Thoracic aorta (tissue), 2 donors: ENCODE measurements around the gene IQSEC1. TPM values are rescaled to one million over a fixed set of nuclear protein-coding genes. Genes with fewer than 3 reads are reported as not detected.

Experiments used
- ATAC-seq: fragments of 150-250 bp; one replicate; pipeline ENCODE4 v1.8.0; 2017; ENCODE audit warnings: low read depth; ENCODE audit not compliant: insufficient number of reproducible peaks, low FRiP score
- DNase-seq: peaks from one replicate; pipeline ENCODE4 v3.0.0-alpha.2; 2020; ENCODE audit warnings: low spot score
- H3K27ac ChIP-seq, 2 donors: fragments of 200-600 bp; sonication (generic); 1 replicate in 1 of 2; 2 replicates in 1 of 2; pipeline ENCODE4 v1.5.1; 2016; ENCODE audit warnings: mild to moderate bottlenecking in 2 of 2, moderate library complexity in 2 of 2
- H3K27me3 ChIP-seq: fragments of 200-600 bp; sonication (generic); replicated peaks from 2 replicates; pipeline ENCODE4 v1.6.0; 2016; ENCODE audit warnings: mild to moderate bottlenecking; ENCODE audit not compliant: insufficient read depth
- H3K36me3 ChIP-seq: fragments of 200-600 bp; sonication (generic); one replicate; pipeline ENCODE4 v1.5.1; 2016
- H3K4me1 ChIP-seq, 2 donors: fragments of 200-600 bp; sonication (generic); 1 replicate in 1 of 2; 2 replicates in 1 of 2; pipeline versions ENCODE4 v1.5.1 to v1.6.0; 2016; ENCODE audit warnings: low read depth in 2 of 2, mild to moderate bottlenecking in 1 of 2; ENCODE audit not compliant: control insufficient read depth in 1 of 2
- H3K4me3 ChIP-seq: fragments of 200-600 bp; sonication (generic); 2 replicates; pipeline ENCODE4 v1.5.1; 2016; ENCODE audit warnings: mild to moderate bottlenecking
- H3K9me3 ChIP-seq: fragments of 200-600 bp; sonication (generic); 2 replicates; pipeline ENCODE4 v1.5.1; 2016
- CTCF ChIP-seq: fragments of 200-600 bp; sonication (generic); IDR thresholded peaks from one replicate; pipeline ENCODE4 v1.5.1; 2019; ENCODE audit warnings: antibody characterized with exemption
- total RNA-seq, 2 donors: library from RNA; depleted of rRNA; stranded (reverse); fragments of >200 nt; gene quantifications; one replicate each; pipeline versions ENCODE4 v1.1.0 to v1.2.3, GENCODE V29; 2016

The IQSEC1 gene
- total RNA-seq, 2 donors from 2014 or later = 93.6 to 121 TPM

GRCh38 chr3:12906916-12907290 is 166.3 kb downstream of the IQSEC1 start:
- no peaks in the 10 kb centered on the region for H3K27me3 ChIP-seq
- H3K36me3 ChIP-seq = peaks cover 73% of the 10 kb centered on the region
- peaks cover 0 to 5% of the 10 kb centered on the region in 2 donors for H3K4me1 ChIP-seq
- no peaks in the 10 kb centered on the region for H3K9me3 ChIP-seq
- no peak overlapping the region for H3K4me3 ChIP-seq
- ATAC-seq = no peak
- DNase-seq = no peak
- peak overlapping the region in 1 of 2 donors; percentile 34 for H3K27ac ChIP-seq
- TF ChIP-seq CTCF = no peak

- Histone ChIP-seq H3K4me3 (no peak overlapping the region), H3K4me1 (peaks cover 0 to 5% of the 10 kb centered on the region in 2 donors), H3K27ac (peak overlapping the region in 1 of 2 donors; percentile 34), H3K36me3 (peaks cover 72% of the 10 kb centered on the region), H3K9me3 (no peaks in the 10 kb centered on the region), H3K27me3 (no peaks in the 10 kb centered on the region)
- no peak for DNase-seq
- no peak for TF ChIP-seq CTCF
- no peak for ATAC-seq
Measured at GRCh38 chr3:12906141-12906915, 166.9 kb downstream of the IQSEC1 start.

GRCh38 chr3:12905316-12906071 is 167.7 kb downstream of the IQSEC1 start:
- no peak for TF ChIP-seq CTCF
- Histone ChIP-seq H3K36me3 (peaks cover 69% of the 10 kb centered on the region), H3K9me3 (no peaks in the 10 kb centered on the region), H3K27me3 (no peaks in the 10 kb centered on the region), H3K4me3 (no peak overlapping the region), H3K4me1 (peaks cover 0 to 5% of the 10 kb centered on the region in 2 donors), H3K27ac (no peak overlapping the region)
- no peak for ATAC-seq
- no peak for DNase-seq

GRCh38 chr3:12904951-12905315 is 168.3 kb downstream of the IQSEC1 start:
- H3K4me1 ChIP-seq = peaks cover 0 to 5% of the 10 kb centered on the region in 2 donors
- H3K9me3 ChIP-seq = no peaks in the 10 kb centered on the region
- ATAC-seq (no peak), DNase-seq (no peak)
- TF ChIP-seq CTCF = no peak
- H3K36me3 ChIP-seq = peaks cover 66% of the 10 kb centered on the region
- H3K27me3 ChIP-seq = no peaks in the 10 kb centered on the region
- H3K4me3 ChIP-seq = no peak overlapping the region
- H3K27ac ChIP-seq = no peak overlapping the region

GRCh38 chr3:12903881-12904280 is 169.3 kb downstream of the IQSEC1 start:
- H3K4me1 ChIP-seq = peaks cover 0 to 5% of the 10 kb centered on the region in 2 donors
- no peaks in the 10 kb centered on the region for H3K9me3 ChIP-seq
- no peak overlapping the region for H3K4me3 ChIP-seq
- peaks cover 64% of the 10 kb centered on the region for H3K36me3 ChIP-seq
- no peaks in the 10 kb centered on the region for H3K27me3 ChIP-seq
- no peak for TF ChIP-seq CTCF
- ATAC-seq (no peak), DNase-seq (no peak)
- no peak overlapping the region for H3K27ac ChIP-seq
